Mesangial cell (primary cell): Measurements from ENCODE around the gene DNAJC4. TPM values are rescaled to one million over a fixed set of nuclear protein-coding genes. Genes with fewer than 3 reads are reported as not detected.

Experiments
- total RNA-seq: library from RNA; depleted of rRNA; stranded (reverse); fragments of >200 nt; gene quantifications from 2 replicates; pipeline ENCODE4 v1.2.3, GENCODE V29; 2015

Gene DNAJC4, protein sequence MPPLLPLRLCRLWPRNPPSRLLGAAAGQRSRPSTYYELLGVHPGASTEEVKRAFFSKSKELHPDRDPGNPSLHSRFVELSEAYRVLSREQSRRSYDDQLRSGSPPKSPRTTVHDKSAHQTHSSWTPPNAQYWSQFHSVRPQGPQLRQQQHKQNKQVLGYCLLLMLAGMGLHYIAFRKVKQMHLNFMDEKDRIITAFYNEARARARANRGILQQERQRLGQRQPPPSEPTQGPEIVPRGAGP
- total RNA-seq, result 19.2 and 48.3 TPM in 2 replicates

DNA sequence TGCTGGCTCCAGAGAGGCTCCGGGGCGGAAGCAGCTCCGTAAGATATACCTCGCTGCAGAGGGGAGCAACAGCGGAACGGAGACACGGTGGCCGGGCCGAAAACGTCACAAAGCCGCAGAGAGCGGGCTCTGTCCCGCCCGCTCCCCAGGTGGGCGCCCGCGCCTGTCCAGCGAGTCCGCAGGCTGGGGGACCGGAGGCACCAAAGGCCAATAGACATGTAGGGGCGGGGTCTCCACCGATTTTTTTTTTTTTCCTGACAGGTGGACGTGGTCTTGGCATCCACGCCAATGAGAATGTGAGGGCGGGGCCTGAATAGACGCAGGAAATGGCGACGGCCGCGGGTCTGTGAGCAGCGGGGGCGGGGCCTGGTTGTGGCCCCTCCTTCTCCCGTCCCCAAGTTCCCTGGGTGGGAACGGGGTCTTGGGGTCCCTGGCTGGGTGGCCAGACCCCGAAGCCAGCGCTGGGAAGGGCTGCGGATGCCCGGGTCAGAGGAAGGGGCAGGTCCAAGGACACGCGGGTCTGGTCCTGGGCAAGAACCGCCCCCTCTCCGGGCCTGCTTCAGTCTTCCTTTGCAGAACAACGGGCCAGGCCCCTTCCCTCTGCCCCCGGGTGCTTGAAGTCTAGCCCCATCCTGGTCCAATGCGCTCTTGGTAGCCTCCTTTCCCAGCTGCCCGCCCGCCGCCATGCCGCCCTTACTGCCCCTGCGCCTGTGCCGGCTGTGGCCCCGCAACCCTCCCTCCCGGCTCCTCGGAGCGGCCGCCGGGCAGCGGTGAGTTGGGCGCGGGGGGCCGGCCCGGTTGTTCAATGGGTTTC, at the start of gene DNAJC4:
TSS of gene DNAJC4 (plus strand) at position 378 of the 814 bp plus-strand sequence. CDS start at position 685, 307 bp downstream.

DNA sequence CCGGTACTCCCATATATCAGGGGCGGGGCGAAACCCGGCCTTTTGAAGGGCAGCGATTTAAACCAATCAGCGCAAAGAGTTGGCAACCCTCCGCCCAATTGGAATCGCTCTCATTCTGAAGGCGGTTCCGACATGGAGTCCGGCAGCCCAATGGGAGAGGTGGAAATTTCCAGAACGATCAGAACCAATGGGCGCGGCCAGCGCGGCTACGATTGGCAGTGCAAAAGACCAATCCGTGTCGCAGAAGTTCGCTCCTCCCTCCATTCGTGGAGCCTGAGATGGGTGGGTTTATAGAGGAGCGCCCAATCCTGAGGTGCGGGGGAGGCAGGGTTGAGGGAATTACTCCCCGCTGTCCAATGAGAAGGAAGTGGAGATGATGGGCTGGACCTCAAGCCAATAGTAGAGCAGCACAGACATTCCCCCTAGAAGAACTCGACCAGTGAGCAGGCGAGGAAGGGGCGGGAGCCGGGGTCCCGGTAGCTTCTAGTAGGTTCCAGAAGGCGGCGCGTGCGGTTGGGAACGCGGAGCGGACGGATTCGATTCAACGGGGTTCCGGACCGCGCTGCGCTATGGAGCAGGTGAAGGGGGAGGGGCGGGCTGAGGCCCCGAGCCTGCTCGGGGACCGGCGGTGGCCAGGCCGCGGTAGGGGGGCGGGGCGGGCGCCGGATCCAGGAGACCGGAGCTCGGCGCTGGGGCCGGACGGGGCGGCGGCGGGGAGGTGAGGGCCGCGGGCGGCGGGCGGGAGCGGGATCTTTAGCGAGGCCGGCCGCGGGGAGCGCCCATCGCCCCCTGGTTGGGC, 44.5 kb upstream of the DNAJC4 start, which contains the start of gene STIP1:
TSS of gene STIP1 (plus strand) at position 479 of the 799 bp plus-strand sequence. CDS start at position 570, 91 bp downstream.

DNA sequence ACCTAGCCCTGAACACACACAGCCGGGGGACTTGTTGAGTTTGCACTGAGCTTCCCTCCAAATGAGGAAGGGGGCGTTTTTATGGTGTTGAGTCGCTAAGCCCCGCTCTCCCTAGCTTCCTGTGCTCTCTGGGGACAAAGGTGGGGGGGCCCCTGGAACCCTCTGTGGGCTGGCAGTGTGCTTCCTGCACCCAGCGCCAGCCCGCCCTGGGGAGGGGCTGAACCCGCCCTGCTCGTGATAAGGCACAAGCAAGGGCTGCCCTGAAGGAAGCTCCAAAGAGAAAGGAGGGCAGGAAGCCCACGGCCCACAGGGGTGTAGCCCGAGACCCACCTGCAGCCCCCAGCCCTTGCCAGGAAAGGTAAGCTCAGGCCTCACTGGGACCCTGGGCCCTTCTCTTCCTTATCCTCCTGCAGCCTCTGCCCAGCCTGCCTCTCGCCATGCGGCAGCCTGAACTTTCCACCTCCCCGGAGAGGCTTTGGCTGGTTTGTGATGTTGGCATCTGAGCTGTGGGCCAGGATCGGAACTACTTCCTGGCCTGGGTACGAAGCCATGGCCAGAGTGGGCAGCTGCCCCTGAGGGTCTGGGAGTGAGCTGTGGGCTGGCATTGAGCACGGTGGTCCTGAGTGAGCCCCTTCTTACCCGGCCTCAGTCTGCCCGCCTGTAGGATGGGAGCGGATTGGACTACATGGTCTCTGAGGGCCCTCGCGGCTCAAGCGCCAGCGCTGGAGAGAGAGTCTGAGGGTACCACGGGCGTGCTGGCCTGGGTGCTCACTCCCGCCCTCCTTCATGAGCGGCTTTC, 23.7 kb upstream of the DNAJC4 start, which contains the start of gene FERMT3:
TSS of gene FERMT3 (plus strand) at position 265 of the 799 bp plus-strand sequence. CDS start 644 bp downstream, outside the sequence.

DNA sequence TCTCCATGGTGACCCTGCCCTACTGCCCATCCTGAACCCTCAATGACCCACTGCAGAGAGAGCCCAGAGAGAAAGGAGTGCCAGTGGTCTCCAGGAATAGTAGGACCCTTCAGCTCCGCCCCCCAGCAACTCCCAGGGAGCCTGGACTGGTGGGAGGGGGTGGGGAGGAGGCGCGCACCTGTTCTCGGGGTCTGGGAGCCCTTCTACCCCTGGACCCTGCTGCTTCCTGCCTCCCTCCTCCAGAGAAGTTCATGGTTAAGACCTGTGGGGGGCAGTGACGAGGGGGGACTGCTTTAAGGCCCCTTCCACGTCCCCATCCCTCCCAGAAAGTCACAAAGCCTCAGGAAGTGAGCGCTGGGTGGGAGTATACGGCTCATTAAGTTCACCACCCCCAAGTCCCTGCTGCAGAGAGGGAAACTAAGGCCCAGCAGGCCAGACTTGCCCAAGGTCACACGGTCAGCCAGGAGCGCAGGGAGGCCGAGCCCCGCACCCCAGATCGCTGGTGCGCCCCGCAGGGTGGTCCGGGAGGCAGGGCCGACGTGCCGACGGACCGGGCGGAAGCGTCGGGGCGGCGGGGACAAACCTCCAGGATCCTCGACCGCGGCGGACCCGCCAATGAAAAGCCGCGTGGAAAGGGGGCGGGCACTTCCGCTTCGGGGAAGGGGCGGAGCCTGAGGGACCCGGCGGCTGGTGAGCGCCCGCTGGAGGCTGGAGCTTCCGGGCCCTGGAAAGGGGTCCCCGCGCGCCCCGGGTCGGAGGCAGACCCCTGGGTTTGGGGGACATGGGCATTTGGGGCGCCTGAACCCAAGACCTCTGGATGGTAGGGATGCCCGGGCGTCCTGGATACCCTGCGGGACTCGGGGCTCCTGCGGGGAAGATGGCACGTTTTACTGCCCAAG, 4.5 kb upstream of the DNAJC4 start, which contains the start of the genes NUDT22 and TRPT1:
TSS of gene NUDT22 (plus strand) at position 667 of the 899 bp plus-strand sequence. CDS start 379 bp downstream, outside the sequence.
TSS of gene TRPT1 (minus strand) at position 579 of the 899 bp plus-strand sequence. CDS start at position 253, 326 bp downstream.

DNA sequence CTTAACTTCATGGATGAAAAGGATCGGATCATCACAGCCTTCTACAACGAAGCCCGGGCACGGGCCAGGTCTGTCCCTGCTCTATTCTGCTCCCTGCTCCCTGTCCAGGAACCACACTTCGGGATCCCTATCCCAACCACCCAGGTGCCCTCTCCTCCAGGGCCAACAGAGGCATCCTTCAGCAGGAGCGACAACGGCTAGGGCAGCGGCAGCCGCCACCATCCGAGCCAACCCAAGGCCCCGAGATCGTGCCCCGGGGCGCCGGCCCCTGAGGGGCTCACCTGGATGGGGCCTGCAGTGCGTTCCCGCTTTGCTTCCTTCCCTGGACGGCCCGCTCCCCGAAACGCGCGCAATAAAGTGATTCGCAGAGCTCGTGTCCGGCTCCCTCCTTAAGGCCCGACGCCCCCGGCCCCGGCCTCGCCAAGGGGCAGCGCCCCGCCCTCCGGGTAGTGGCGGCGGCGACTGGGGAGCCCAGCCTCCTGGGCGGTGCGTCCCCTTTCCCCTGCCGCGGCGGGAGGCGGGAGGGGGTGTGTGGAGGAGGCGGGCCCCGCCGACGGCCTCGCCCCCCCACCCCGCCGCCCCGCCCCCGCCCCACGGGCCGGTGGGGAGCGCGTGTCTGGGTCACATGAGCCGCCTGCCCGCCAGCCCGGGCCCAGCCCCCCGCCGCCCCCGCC, 3.7 kb downstream of the DNAJC4 start, which contains the start of gene VEGFB:
TSS of gene VEGFB (plus strand) at position 672 of the 674 bp plus-strand sequence. CDS start 250 bp downstream, outside the sequence.

DNA sequence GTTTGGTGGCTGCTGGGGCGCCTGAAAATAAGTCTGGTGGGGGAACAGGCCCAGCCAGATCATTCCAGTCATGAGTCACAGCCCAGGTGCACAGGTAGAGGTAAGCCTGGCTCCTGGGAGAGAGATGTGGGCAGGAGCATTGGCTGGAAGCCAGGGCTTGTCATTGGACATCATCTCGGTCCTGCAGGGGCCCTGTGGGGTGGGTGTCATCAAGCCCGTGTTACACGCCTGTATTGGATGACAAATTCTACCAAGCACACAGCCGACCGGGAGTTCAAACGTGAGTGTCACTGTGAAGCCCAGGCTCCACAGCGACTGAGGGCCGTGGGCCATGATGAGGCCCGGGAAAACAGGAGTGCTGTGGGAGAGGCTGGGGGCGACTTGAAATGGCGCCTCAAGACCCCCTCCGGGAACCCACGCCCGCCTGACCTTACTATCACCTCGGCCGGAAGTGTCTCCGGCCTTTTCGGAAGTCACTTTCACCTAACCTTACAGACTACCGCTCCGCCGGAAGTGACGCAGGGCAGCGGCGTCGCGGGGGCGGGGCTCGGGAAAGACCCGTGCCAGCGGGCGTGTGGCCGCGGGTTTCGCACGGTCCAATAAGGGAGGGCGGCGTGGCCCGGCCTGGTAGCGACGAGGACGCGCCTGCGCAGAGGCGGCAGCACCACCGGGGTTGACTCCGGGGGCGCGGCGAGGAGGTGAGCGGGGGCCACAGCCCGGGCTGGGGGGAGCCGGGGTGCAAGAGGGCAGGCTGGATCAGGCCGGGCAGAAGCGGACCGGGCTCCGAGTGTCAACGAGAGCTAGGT, 10.3 kb downstream of the DNAJC4 start, which contains the start of gene FKBP2:
TSS of gene FKBP2 (plus strand) at position 661 of the 806 bp plus-strand sequence. CDS start 1,293 bp downstream, outside the sequence.

DNA sequence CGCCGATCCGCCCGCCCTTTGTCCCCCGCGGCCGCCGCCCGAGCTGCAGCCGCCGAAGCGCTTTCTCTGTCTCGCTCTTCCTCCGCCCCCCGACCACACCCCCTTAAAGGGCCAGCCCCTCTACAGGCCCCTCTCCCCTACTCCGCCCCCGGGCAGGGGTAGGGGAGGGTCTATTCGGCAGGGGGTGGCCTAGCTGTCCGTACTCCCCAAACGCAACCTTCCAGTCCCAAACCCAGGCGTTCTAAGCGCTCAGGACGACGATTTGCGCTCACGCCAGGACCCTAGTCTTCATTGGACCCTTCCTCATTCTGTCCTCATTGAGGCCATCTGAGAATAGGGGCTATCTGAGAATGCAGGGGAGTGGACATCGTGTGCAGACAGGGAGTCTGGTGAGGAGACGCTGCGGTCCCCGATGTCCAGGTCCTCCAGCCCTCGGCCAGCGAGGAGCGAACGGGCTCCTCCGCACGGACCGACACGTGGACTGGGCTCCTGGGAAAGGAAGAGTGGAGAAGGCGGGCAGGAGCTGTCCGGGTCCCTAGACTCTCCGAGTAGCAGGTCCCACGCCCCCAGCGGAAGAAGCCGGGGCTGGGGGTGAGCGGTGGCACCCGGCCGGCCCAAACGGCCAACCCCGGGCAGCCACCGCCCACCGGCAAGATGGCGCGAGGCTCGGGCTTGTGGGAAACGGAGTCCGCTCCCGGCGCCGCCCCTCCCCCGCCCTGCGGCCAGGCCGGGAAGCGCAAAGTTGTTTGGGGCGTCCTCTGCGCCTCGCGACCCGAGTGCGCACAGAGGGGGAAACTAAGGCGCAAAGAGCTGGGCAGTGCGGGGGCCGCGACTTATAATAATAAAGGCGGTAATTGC, 16.8 kb downstream of the DNAJC4 start, which contains the start of gene PPP1R14B:
TSS of gene PPP1R14B (minus strand) at position 73 of the 858 bp plus-strand sequence. CDS start 270 bp downstream, outside the sequence.

DNA sequence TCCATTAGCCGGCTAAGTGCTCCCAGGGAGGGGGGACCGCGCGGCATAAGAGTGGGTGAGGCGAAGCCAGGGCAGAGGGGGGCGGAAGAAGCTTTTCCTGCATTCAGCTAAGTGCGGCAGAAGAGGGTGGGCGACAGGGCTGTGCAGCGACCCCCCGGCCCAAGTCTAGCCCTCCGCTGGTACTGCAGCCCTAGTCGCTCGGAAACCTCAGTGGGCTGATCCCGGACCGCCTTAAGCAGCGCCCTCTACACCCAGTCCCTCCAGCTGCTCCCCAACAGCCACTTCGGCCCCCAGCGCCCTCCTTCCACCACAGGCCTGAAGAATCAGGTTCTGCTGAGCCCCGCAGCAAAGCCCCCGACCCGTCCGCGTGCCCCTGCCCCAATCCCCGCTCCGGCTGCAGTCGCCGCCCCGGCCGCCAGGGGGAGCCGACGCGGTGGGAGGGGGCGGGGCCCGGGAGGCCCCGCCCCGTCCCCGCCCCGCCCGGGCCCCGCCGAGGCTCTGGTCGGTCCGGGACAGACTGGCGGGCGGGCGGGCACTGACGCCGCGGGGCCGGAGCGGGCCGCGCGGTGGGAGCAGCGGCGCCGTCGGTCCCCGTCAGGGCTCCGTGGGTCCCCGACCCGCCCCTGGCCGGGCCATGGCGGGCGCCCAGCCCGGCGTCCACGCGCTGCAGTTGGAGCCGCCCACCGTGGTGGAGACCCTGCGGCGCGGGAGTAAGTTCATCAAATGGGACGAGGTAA, 20.8 kb downstream of the DNAJC4 start, which contains the start of gene PLCB3:
TSS of gene PLCB3 (plus strand) at position 515 of the 737 bp plus-strand sequence. CDS start at position 635, 120 bp downstream.

Other genes with a start within 250 kb of the DNAJC4 start
- gene OTUB1, start 244.1 kb upstream of the DNAJC4 start, total RNA-seq, result 122 and 156 TPM in 2 replicates
- under 0.01 and 0.25 TPM in 2 replicates for gene FLRT1, start 194.6 kb upstream of the DNAJC4 start, total RNA-seq
- gene MACROD1, start 64.4 kb upstream of the DNAJC4 start, total RNA-seq, result 18.6 and 53.9 TPM in 2 replicates
- 92.3 and 253 TPM in 2 replicates for gene STIP1, start 44.4 kb upstream of the DNAJC4 start, total RNA-seq
- gene FERMT3, start 23.8 kb upstream of the DNAJC4 start, total RNA-seq, result 1.0 and 2.1 TPM in 2 replicates
- 46.1 and 80.9 TPM in 2 replicates for gene TRPT1, start 4.4 kb upstream of the DNAJC4 start, total RNA-seq
- 74.1 and 83.3 TPM in 2 replicates for gene NUDT22, start 4.3 kb upstream of the DNAJC4 start, total RNA-seq
- 49.4 and 99.0 TPM in 2 replicates for gene VEGFB, start 4.0 kb downstream of the DNAJC4 start, total RNA-seq
- gene FKBP2, start 10.5 kb downstream of the DNAJC4 start, total RNA-seq, result 61.4 and 85.3 TPM in 2 replicates
- gene PPP1R14B, start 16.4 kb downstream of the DNAJC4 start, total RNA-seq, result 257 and 542 TPM in 2 replicates
- 28.9 and 47.6 TPM in 2 replicates for gene PLCB3, start 21.0 kb downstream of the DNAJC4 start, total RNA-seq
- 95.5 and 114 TPM in 2 replicates for gene BAD, start 54.1 kb downstream of the DNAJC4 start, total RNA-seq
- 19.2 and 32.2 TPM in 2 replicates for gene GPR137, start 55.3 kb downstream of the DNAJC4 start, total RNA-seq
- gene KCNK4, start 60.8 kb downstream of the DNAJC4 start, total RNA-seq, result not detected in 2 replicates
- not detected in 2 replicates for gene CATSPERZ, start 69.8 kb downstream of the DNAJC4 start, total RNA-seq
- gene ESRRA, start 75.0 kb downstream of the DNAJC4 start, total RNA-seq, result 30.0 and 36.4 TPM in 2 replicates
- 198 and 229 TPM in 2 replicates for gene TRMT112, start 87.0 kb downstream of the DNAJC4 start, total RNA-seq
- 243 and 341 TPM in 2 replicates for gene PRDX5, start 87.6 kb downstream of the DNAJC4 start, total RNA-seq
- gene CCDC88B, start 109.7 kb downstream of the DNAJC4 start, total RNA-seq, result 1.6 and 3.3 TPM in 2 replicates
- gene RPS6KA4, start 128.6 kb downstream of the DNAJC4 start, total RNA-seq, result 40.1 and 62.1 TPM in 2 replicates